B cell (primary cell): Measurements from ENCODE around the gene MPZ. TPM values are rescaled to one million over a fixed set of nuclear protein-coding genes. Genes with fewer than 3 reads are reported as not detected.

Experiments used
- ATAC-seq: fragments of 200-7000 bp; cut with Tn5 transposase; one replicate; pipeline ENCODE4 v1.10.0; 2021; ENCODE audit warnings: low read depth, mild to moderate bottlenecking, moderate number of reproducible peaks, moderate library complexity
- CTCF ChIA-PET: fragments of 350-600 bp; sonication (Branson Sonifier 250); formaldehyde crosslinking; loops from one replicate; lab custom pipeline; 2021; ENCODE audit warnings: antibody characterized with exemption, inconsistent platforms; lab: Charles Lee
- POLR2A ChIA-PET: fragments of 350-600 bp; sonication (Branson Sonifier 250); formaldehyde crosslinking; loops from one replicate; lab custom pipeline; 2021; ENCODE audit warnings: antibody characterized with exemption; lab: Charles Lee
- DNase-seq: peaks from one replicate; pipeline ENCODE4 v3.0.0; 2013
- H2AFZ ChIP-seq: 2 replicates; pipeline ENCODE4 v1.6.1; 2012; ENCODE audit warnings: mild to moderate bottlenecking, low read depth, low read length; ENCODE audit not compliant: insufficient read depth, poor library complexity, severe bottlenecking
- H3K27ac ChIP-seq, 2 donors: 1 replicate in 1 of 2; 2 replicates in 1 of 2; pipeline ENCODE4 v1.5.1; 2012 to 2013; ENCODE audit warnings: low read length in 2 of 2, mild to moderate bottlenecking in 2 of 2, moderate library complexity in 1 of 2
- H3K27me3 ChIP-seq, 4 experiments: fragments of 200-600 bp in 1 of 4; sonication (generic) in 1 of 4; replicated peaks in 1 of 4; 1 replicate in 2 of 4; 2 replicates in 2 of 4; pipeline versions ENCODE4 v1.6.1 to v1.7.0; 2013 to 2016; ENCODE audit warnings: low read length in 3 of 4, mild to moderate bottlenecking in 2 of 4, mixed read lengths in 1 of 4, moderate library complexity in 1 of 4; ENCODE audit not compliant: insufficient read depth in 4 of 4, control insufficient read depth in 3 of 4; ENCODE audit errors: control extremely low read depth in 1 of 4
- H3K36me3 ChIP-seq, 2 experiments: replicated peaks in 1 of 2; 1 replicate in 1 of 2; 2 replicates in 1 of 2; pipeline versions ENCODE4 v1.6.1 to v1.7.1; 2013; ENCODE audit warnings: low read length in 1 of 2; ENCODE audit not compliant: insufficient read depth in 2 of 2, control insufficient read depth in 1 of 2; ENCODE audit errors: control extremely low read depth in 1 of 2, extremely low read depth in 1 of 2
- H3K4me1 ChIP-seq, 2 donors: fragments of 200-600 bp in 1 of 2; sonication (generic) in 1 of 2; 1 replicate in 1 of 2; 2 replicates in 1 of 2; pipeline versions ENCODE4 v1.5.1 to v1.6.1; 2013 to 2017; ENCODE audit warnings: low read length in 2 of 2; ENCODE audit not compliant: control insufficient read depth in 2 of 2, insufficient read depth in 2 of 2
- H3K4me2 ChIP-seq: replicated peaks from 2 replicates; pipeline ENCODE3; 2012; ENCODE audit warnings: mild to moderate bottlenecking, low read depth, low read length; ENCODE audit not compliant: poor library complexity, severe bottlenecking
- H3K4me3 ChIP-seq, 5 experiments: fragments of 200-600 bp in 1 of 5; sonication (generic) in 1 of 5; 1 replicate in 3 of 5; 2 replicates in 2 of 5; pipeline versions ENCODE4 v1.5.1 to v1.7.0; 2011 to 2016; ENCODE audit warnings: low read length in 4 of 5, mild to moderate bottlenecking in 4 of 5, low read depth in 2 of 5, control low read depth in 1 of 5, moderate library complexity in 1 of 5; ENCODE audit not compliant: insufficient read depth in 1 of 5; ENCODE audit errors: control extremely low read depth in 1 of 5, extremely low read depth in 1 of 5
- H3K79me2 ChIP-seq: fragments of 200-600 bp; sonication (generic); one replicate; pipeline ENCODE4 v1.6.0; 2016; ENCODE audit warnings: low read length; ENCODE audit not compliant: control insufficient read depth, insufficient read depth
- H3K9ac ChIP-seq: fragments of 200-600 bp; sonication (generic); 2 replicates; pipeline ENCODE4 v1.6.1; 2017; ENCODE audit warnings: mild to moderate bottlenecking, low read length, moderate library complexity
- H3K9me3 ChIP-seq, 3 donors: one replicate each; pipeline versions ENCODE4 v1.6.1 to v1.7.1; 2013; ENCODE audit warnings: low read length in 2 of 3; ENCODE audit not compliant: control insufficient read depth in 2 of 3, insufficient read depth in 1 of 3; ENCODE audit errors: control extremely low read depth in 1 of 3
- H4K20me1 ChIP-seq: 2 replicates; pipeline ENCODE4 v1.6.0; 2012; ENCODE audit warnings: mild to moderate bottlenecking, low read length; ENCODE audit not compliant: insufficient read depth, control insufficient read depth, poor library complexity, severe bottlenecking
- H3K27ac Mint-ChIP-seq: one replicate; pipeline ENCODE4 v1.8.0; 2021; ENCODE audit warnings: mixed read lengths
- H3K27me3 Mint-ChIP-seq: one replicate; pipeline ENCODE4 v1.8.0; 2021; ENCODE audit warnings: mixed read lengths
- H3K4me1 Mint-ChIP-seq: one replicate; pipeline ENCODE4 v1.8.0; 2021; ENCODE audit warnings: mixed read lengths
- H3K4me3 Mint-ChIP-seq: one replicate; pipeline ENCODE4 v1.8.0; 2021; ENCODE audit warnings: mixed read lengths
- H3K9me3 Mint-ChIP-seq: one replicate; pipeline ENCODE4 v1.8.0; 2022; ENCODE audit warnings: mixed read lengths; ENCODE audit not compliant: insufficient read depth
- CTCF ChIP-seq: fragments of 200-600 bp; IDR thresholded peaks from one replicate; pipeline ENCODE4 v1.8.0; 2022; ENCODE audit warnings: antibody characterized with exemption, mild to moderate bottlenecking
- EZH2 ChIP-seq: IDR thresholded peaks from 2 replicates; pipeline ENCODE4 v1.6.1; 2012; ENCODE audit warnings: borderline replicate concordance, low read depth, mild to moderate bottlenecking, moderate library complexity, low read length; ENCODE audit not compliant: insufficient read depth, poor library complexity, severe bottlenecking
- WGBS: methylation state at CpG from one replicate; pipeline ENCODE4 v1.1.5; 2013; ENCODE audit warnings: missing lambda C conversion rate; ENCODE audit not compliant: insufficient coverage; 5-methylcytosine and 5-hydroxymethylcytosine counted together
- intact Hi-C: fragments of 100-400 bp; cut with micrococcal nuclease; formaldehyde crosslinking; loops from one replicate; pipeline ENCODE4 v1.10.0; 2022
- polyA plus RNA-seq: library from polyadenylated mRNA; depleted of rRNA; stranded (reverse); fragments of >200 nt; gene quantifications from 2 replicates; pipeline ENCODE4 v1.2.3, GENCODE V29; 2012
- total RNA-seq, 2 donors: library from RNA; stranded (reverse); fragments of 120-200 nt in 1 of 2; gene quantifications; 1 replicate in 1 of 2; 2 replicates in 1 of 2; pipeline versions ENCODE4 v1.2.3 to v1.2.4, GENCODE V29; 2013 to 2022

MPZ gene
- total and polyA plus RNA-seq, 2 donors (not counting 1 experiment from before 2014, with no cell fraction given) = 4.3 to 12.9 TPM

DNA sequence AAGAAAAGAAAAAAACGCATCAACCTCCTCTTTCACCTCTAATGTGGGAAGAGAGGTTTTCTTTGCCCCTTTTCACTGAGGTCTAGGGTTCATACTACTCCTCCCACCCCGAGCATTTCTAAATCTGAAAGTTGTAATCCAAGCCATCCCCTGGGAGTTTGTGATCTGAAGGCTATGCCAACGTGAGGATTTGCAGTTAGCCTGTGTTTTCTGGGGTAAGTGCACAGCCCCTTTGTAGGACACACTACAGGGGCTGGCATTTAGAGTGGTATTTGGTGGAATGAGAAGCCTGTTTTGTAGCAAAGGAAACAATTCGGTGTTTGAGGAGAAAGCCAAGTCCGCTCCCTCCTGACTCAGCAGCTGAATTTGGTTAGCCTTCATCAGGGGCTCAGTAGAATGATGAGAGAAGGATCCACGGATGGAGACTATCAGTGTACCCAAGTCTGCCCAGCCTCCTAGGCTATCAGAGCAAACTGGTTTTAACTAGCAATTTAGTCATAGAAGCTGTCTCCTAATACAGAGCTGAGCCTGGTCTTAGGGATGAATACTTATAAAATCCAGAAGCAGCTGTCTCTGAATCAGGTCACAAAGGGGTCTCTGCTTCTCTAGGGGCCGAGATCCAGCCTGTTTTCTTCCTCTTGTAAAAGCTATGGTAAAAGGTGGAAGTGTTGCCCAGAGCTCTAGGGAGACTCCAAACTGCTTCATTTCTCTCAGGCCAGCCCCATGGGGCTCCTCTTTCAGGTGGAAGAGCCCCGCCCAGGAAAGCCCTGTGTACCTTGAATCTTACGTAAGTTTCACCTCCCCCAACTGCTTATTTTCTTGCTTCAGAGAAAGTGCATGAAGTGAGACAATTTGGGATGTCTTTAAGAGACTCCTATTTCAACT, 49.1 kb downstream of the MPZ start:
- TF ChIP-seq CTCF = no peak
- no peak for TF ChIP-seq EZH2
- Histone ChIP-seq H3K36me3 (no peaks in the 10 kb centered on the region), H3K27me3 (peaks cover 0 to 54% (median 34%) of the 10 kb centered on the region in 4 experiments), H3K79me2 (no peaks in the 10 kb centered on the region), H3K27ac (no peak overlapping the region), H3K4me1 (peaks cover 18 to 22% of the 10 kb centered on the region in 2 donors), H3K9me3 (peaks cover 0 to 26% (median 15%) of the 10 kb centered on the region in 3 donors), H3K4me3 (no peak overlapping the region), H3K4me2 (no peak overlapping the region), H3K9ac (no peak overlapping the region), H4K20me1 (no peaks in the 10 kb centered on the region), H2AFZ (no peak overlapping the region)
- ATAC-seq (peak; percentile 12), DNase-seq (no peak)
- WGBS = 44% methylated on average over 5 of the region's 9 CpGs
- intact Hi-C loops = no loop called here
- Mint-ChIP-seq H3K4me3 (peak overlapping the region; percentile 7), H3K27ac (no peak overlapping the region), H3K9me3 (peaks cover 9% of the 10 kb centered on the region), H3K4me1 (peaks cover 35% of the 10 kb centered on the region), H3K27me3 (peaks cover 65% of the 10 kb centered on the region)
- CTCF ChIA-PET = interaction anchor here (0.9 to 1.8 kb wide), 2 partner anchors 31 to 68 kb away, joined by 3 to 4 read pairs; no protein-coding TSS in a partner anchor
- POLR2A ChIA-PET = no interaction called here

DNA sequence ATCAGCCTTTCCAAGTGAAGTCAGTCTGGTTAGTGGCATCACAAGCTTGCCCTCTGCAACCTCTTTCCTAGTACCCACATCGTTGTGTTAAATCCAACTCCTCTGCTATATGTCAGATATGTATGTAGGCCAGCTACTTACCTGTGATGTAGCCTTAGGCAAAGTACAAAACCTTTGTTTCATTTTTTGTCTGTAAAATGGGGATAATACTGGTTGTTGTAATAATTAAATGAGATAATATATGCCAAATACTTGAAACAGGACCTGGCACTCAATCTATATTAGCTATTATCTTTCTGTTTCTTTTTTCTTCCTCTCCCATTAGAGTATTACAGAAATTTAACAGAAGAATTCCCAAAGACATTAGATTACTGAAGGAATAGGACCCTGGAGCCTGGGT, 50.0 kb downstream of the MPZ start:
- no peak overlapping the region for H3K4me2 ChIP-seq
- H3K27ac Mint-ChIP-seq = no peak overlapping the region
- peaks cover 68% of the 10 kb centered on the region for H3K27me3 Mint-ChIP-seq
- peak overlapping the region; percentile 74 for H3K4me3 Mint-ChIP-seq
- no CpG with 5 or more reads among the region's 1 CpG for WGBS
- H3K79me2 ChIP-seq = no peaks in the 10 kb centered on the region
- H3K27me3 ChIP-seq = peaks cover 0 to 61% (median 34%) of the 10 kb centered on the region in 4 experiments
- H3K4me1 Mint-ChIP-seq = peaks cover 35% of the 10 kb centered on the region
- H3K27ac ChIP-seq = no peak overlapping the region
- no peak overlapping the region for H3K9ac ChIP-seq
- peaks cover 0 to 26% (median 15%) of the 10 kb centered on the region in 3 donors for H3K9me3 ChIP-seq
- no peaks in the 10 kb centered on the region for H3K36me3 ChIP-seq
- DNase-seq = no peak
- peaks cover 9% of the 10 kb centered on the region for H3K9me3 Mint-ChIP-seq
- TF ChIP-seq EZH2 = no peak
- TF ChIP-seq CTCF = no peak
- ATAC-seq = no peak
- POLR2A ChIA-PET = interaction anchor here (0.5 kb wide), 1 partner anchor 41 kb away, joined by 3 read pairs; no protein-coding TSS in a partner anchor
- intact Hi-C loops = no loop called here
- H3K4me3 ChIP-seq = no peak overlapping the region
- CTCF ChIA-PET = interaction anchor here (1.1 to 1.8 kb wide), 2 partner anchors 32 to 124 kb away, joined by 3 to 4 read pairs; no protein-coding TSS in a partner anchor
- H3K4me1 ChIP-seq = peaks cover 18 to 22% of the 10 kb centered on the region in 2 donors
- no peaks in the 10 kb centered on the region for H4K20me1 ChIP-seq
- no peak overlapping the region for H2AFZ ChIP-seq
